ENCODE data around the gene ECHDC3.
"Not testable (repeated sequence)": the region's sequence is repeated elsewhere in the genome, so short reads cannot be mapped to it uniquely, and the experiment has no call there.

The ECHDC3 gene

DNA sequence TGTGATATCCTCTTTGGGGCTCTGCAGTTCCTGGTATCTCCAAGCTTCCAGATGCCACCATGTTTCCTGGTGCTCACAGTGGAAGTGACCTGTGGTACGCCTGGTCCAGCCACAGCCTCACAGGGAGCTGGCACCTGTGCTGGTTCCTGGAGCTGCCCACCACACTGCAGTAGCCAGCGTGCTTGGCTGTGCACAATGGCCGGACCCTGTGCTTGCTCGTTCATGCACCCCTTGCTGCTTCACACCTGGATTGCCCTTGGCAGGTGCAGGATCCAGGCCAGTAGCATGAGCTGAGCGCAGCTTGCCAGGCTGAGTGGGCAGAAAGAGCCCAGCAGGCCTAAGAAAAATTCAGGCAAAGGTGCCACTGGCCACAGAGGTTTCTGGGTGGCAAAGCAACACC is 11.4 kb upstream of the ECHDC3 start:
- CTCF ChIA-PET: interaction anchor here (0.8 to 1.1 kb wide), 2 partner anchors 11 to 20 kb away, joined by 3 to 4 read pairs; no protein-coding TSS in a partner anchor
- TF ChIP-seq, protein P1, sequence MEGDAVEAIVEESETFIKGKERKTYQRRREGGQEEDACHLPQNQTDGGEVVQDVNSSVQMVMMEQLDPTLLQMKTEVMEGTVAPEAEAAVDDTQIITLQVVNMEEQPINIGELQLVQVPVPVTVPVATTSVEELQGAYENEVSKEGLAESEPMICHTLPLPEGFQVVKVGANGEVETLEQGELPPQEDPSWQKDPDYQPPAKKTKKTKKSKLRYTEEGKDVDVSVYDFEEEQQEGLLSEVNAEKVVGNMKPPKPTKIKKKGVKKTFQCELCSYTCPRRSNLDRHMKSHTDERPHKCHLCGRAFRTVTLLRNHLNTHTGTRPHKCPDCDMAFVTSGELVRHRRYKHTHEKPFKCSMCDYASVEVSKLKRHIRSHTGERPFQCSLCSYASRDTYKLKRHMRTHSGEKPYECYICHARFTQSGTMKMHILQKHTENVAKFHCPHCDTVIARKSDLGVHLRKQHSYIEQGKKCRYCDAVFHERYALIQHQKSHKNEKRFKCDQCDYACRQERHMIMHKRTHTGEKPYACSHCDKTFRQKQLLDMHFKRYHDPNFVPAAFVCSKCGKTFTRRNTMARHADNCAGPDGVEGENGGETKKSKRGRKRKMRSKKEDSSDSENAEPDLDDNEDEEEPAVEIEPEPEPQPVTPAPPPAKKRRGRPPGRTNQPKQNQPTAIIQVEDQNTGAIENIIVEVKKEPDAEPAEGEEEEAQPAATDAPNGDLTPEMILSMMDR (conservative IDR thresholded peaks at IDR 0.05; ENCODE audit: low read depth): no peak
- no peak overlapping the region for H3K27ac ChIP-seq
- POLR2A ChIA-PET (ENCODE audit: low non-redundant PET): no interaction called here
- DNase-seq (ENCODE audit: low spot score): no peak

DNA sequence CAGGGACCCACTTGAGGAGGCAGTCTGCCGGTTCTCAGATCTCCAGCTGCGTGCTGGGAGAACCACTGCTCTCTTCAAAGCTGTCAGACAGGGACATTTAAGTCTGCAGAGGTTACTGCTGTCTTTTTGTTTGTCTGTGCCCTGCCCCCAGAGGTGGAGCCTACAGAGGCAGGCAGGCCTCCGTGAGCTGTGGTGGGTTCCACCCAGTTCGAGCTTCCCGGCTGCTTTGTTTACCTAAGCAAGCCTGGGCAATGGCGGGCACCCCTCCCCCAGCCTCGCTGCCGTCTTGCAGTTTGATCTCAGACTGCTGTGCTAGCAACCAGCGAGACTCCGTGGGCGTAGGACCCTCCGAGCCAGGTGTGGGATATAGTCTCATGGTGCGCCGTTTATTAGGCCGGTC is 5.4 kb upstream of the ECHDC3 start:
- peak overlapping the region; percentile 77; the same call in 1 of the 2 replicates for H3K27ac ChIP-seq
- DNase-seq (ENCODE audit: low spot score); CTCF ChIA-PET; POLR2A ChIA-PET (ENCODE audit: low non-redundant PET): not testable (repeated sequence)

DNA sequence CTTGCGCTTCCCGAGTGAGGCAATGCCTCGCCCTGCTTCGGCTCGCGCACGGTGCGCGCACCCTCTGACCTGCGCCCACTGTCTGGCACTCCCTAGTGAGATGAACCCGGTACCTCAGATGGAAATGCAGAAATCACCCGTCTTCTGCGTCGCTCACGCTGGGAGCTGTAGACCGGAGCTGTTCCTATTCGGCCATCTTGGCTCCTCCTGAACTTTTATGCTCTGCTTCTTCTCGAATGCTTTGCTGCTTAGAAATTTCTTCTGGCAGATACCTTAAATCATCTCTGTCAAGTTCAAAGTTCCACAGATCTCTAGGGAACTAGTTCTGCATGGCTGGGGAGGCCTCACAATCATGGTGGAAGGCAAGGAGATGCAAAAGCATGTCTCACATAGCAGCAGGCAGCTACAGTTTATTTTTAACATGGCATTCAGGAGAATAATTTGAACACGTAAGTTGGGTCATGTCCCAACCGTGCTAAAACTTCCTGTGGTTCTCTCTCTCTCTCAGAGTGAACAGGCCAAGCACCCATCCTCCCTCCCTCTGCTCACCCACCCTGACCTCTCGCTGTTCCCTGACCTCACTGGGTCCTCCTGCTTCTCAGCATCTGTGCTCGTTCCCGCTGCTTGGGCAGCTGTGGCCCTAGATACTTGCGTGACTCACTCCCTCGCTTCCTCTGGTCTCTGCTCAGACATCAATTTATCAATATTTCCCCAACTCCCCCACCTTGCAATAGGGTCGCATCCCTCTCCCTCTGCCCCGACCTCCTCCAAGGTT is 4.7 kb upstream of the ECHDC3 start:
- CTCF ChIA-PET: interaction anchor here (0.6 kb wide), 1 partner anchor 146 kb away, joined by 4 read pairs; no protein-coding TSS in a partner anchor
- DNase-seq (ENCODE audit: low spot score); POLR2A ChIA-PET (ENCODE audit: low non-redundant PET): not testable (repeated sequence)
- H3K27ac ChIP-seq: peak overlapping the region; percentile 77

DNA sequence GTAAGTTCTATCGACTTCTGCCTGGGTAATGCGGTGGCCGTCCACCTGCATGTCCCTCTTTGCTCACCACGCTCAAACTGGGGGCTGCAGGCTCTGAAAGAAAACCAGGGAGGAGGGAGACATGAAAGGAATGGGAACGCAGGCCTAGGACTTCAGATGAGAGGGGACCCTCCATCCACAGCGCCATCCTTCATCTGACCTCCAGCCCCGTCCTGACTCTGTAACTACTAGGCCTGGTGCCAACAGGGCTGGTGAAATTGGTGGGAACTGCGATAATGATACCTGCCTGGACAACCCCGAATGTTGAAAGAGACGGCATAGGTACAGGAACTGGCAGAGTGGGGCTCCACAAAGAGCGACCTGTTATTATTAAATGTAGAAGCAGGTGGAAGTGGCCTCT is 1.3 kb upstream of the ECHDC3 start:
- TF ChIP-seq, protein P1 (conservative IDR thresholded peaks at IDR 0.05; ENCODE audit: low read depth): no peak
- POLR2A ChIA-PET (ENCODE audit: low non-redundant PET): no interaction called here
- DNase-seq (ENCODE audit: low spot score): no peak
- no peak overlapping the region; the same call in 1 of the 2 replicates for H3K27ac ChIP-seq
- CTCF ChIA-PET: interaction anchor here (1.0 to 1.1 kb wide), 2 partner anchors 10 to 17 kb away, joined by 3 to 4 read pairs; no protein-coding TSS in a partner anchor

DNA sequence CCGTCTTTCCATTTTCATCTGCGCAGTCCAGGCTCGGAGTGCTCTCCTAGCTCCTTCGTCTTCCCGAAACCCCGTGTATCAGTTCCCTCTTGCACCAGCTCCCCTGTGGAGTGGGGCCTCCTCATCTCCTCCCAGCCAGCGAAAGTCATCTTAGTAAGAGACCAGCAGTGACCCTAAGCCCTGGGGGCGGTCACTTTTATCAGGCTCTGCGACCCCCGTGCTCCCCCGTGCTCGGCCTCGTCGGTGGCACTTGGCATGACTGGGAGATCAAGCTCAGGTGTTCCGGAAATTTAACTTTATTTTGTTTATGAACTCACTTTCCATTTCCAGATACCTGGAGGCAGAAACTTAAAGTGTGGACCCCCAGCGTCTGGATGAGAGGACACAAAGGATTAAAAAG is 574 bp upstream of the ECHDC3 start:
- POLR2A ChIA-PET (ENCODE audit: low non-redundant PET): no interaction called here
- no peak for DNase-seq (ENCODE audit: low spot score)
- peak overlapping the region; percentile 39; the same call in 1 of the 2 replicates for H3K27ac ChIP-seq
- CTCF ChIA-PET: interaction anchor here (1.0 to 1.1 kb wide), 2 partner anchors 11 to 16 kb away, joined by 3 to 4 read pairs; no protein-coding TSS in a partner anchor
- TF ChIP-seq, protein P1 (conservative IDR thresholded peaks at IDR 0.05; ENCODE audit: low read depth): no peak

DNA sequence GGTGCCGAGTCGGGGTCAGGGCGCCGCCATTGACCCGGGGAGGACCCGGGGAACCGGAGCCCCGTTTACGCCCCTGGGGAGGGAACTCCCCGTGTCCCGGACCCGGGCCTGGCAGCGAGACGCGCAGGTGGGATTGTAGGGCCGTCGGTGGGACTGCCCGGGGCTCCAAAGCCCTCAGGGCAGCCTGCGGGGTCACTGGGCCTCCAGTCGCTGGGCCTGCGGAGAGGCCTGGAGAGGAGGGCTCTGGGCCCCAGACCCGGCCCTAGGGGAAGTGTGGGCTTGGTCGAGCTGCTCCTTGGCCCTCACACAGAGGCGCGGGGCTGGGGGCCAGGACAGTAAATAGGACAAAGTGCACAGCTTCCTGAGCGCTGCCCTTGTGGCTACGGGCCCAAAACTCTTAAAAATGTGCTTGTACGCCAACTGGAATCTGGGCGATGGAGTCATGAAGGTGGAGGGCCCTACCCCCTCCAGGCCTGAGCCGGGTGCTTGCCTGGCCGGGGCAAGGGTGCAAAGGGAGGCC is 657 bp downstream of the ECHDC3 start:
- H3K27ac ChIP-seq: peak overlapping the region; percentile 39
- TF ChIP-seq, protein P1 (conservative IDR thresholded peaks at IDR 0.05; ENCODE audit: low read depth): no peak
- DNase-seq (ENCODE audit: low spot score): no peak
- POLR2A ChIA-PET (ENCODE audit: low non-redundant PET): no interaction called here
- CTCF ChIA-PET: interaction anchor here (0.7 kb wide), 1 partner anchor 325 kb away, joined by 3 read pairs; no protein-coding TSS in a partner anchor

DNA sequence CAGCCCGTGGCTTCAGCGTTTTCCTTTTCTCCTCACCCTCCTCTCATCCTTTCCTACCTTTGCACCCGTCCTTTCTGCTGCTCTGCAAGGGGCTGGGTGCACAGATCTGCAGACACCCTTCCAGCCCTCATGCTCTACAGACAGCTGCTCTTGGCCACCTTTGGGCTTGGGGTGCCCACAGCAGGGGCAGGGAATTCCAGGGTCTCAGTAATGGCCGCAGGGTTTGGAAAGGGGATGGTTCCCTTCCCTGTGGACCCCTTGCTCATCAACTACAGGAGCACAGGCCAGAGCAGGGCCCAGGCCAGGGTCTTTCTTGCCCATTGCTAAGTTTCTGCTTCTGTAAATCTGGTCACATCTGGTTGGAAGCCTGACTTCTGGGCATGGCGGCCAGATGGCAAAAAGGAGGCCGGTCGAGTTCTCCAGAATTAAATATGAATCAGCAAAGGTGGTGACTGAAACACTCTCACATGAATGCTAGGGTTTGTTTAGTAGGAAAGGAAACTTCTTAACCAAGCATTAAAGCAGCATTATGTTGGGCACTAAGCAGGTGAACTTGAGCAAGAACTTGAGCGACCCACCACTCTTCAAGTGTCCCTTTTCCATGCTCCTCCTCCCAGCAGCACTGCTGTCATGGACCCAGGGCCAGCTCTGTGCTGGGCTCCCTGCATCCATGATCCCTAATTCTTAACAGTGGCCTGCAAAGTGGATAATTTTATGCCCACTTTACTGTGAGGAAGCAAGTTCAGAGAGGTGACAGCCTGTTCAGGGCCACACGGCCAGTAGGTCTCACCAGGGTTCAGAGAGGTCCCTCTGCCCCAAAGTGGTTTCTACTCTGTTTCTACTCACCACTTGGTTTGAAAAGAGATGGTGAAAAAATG is 1.5 kb downstream of the ECHDC3 start:
- ChIA-PET POLR2A (ENCODE audit: low non-redundant PET) (no interaction called here), CTCF (interaction anchor here (0.7 kb wide), 1 partner anchor 324 kb away, joined by 3 read pairs; no protein-coding TSS in a partner anchor)
- TF ChIP-seq, protein P1 (conservative IDR thresholded peaks at IDR 0.05; ENCODE audit: low read depth): no peak
- DNase-seq (ENCODE audit: low spot score): no peak
- H3K27ac ChIP-seq: no peak overlapping the region
